ENCODE results near the gene ADAMTSL4. TPM values are rescaled to one million over a fixed set of nuclear protein-coding genes. Genes with fewer than 3 reads are reported as not detected.
"Not testable (repeated sequence)": the region's sequence is repeated elsewhere in the genome, so short reads cannot be mapped to it uniquely, and the experiment has no call there.

Gene ADAMTSL4
- total RNA-seq, 1 donor from 2014 or later, result 1.8 TPM

- no peaks in the 10 kb centered on the region for H3K27me3 Mint-ChIP-seq
These were observed 25.3 kb downstream of the ADAMTSL4 start for GRCh38 chr1:150574260-150575071.

GRCh38 chr1:150575072-150575489, 25.9 kb downstream of the ADAMTSL4 start:
- intact Hi-C loops (cut with micrococcal nuclease), result loop anchor here (5.0 kb wide), 1 partner anchor 122 kb away; the partner anchor contains the start of gene GOLPH3L
- peak overlapping the region; percentile 94 for H3K4me3 Mint-ChIP-seq
- H3K4me1 Mint-ChIP-seq, result peaks cover 38% of the 10 kb centered on the region
- peak overlapping the region; percentile 94 for H3K27ac Mint-ChIP-seq
- DNase-seq, result peak; percentile 55
- H3K36me3 Mint-ChIP-seq (ENCODE audit: low read depth), result peaks cover 86% of the 10 kb centered on the region
- H3K27me3 Mint-ChIP-seq, result no peaks in the 10 kb centered on the region
- no peaks in the 10 kb centered on the region for H3K9me3 Mint-ChIP-seq

More at GRCh38 chr1:150574260-150575071, 25.3 kb downstream of the ADAMTSL4 start:
- Mint-ChIP-seq H3K9me3 (no peaks in the 10 kb centered on the region), H3K27ac (peak overlapping the region; percentile 94), H3K36me3 (ENCODE audit: low read depth) (peaks cover 92% of the 10 kb centered on the region), H3K4me1 (peaks cover 43% of the 10 kb centered on the region), H3K4me3 (peak overlapping the region; percentile 94)
- DNase-seq, result peak; percentile 73
- intact Hi-C loops (cut with micrococcal nuclease), result loop anchor here (5.0 kb wide), 1 partner anchor 123 kb away; the partner anchor contains the start of gene GOLPH3L

GRCh38 chr1:150575518-150576366, 26.5 kb downstream of the ADAMTSL4 start:
- Mint-ChIP-seq H3K4me3 (peak overlapping the region; percentile 94), H3K27ac (peak overlapping the region; percentile 94), H3K36me3 (ENCODE audit: low read depth) (peaks cover 82% of the 10 kb centered on the region), H3K9me3 (no peaks in the 10 kb centered on the region), H3K27me3 (no peaks in the 10 kb centered on the region), H3K4me1 (peaks cover 38% of the 10 kb centered on the region)
- DNase-seq, result peak; percentile 73
- intact Hi-C loops (cut with micrococcal nuclease), result loop anchor here (5.0 kb wide), 1 partner anchor 122 kb away; the partner anchor contains the start of gene GOLPH3L

GRCh38 chr1:150576367-150576711, 27.1 kb downstream of the ADAMTSL4 start:
- H3K4me3 Mint-ChIP-seq, result peak overlapping the region; percentile 94
- H3K9me3 Mint-ChIP-seq, result no peaks in the 10 kb centered on the region
- intact Hi-C loops (cut with micrococcal nuclease), result loop anchor here (5.0 kb wide), 1 partner anchor 121 kb away; the partner anchor contains the start of gene GOLPH3L
- no peak for DNase-seq
- H3K36me3 Mint-ChIP-seq (ENCODE audit: low read depth), result peaks cover 76% of the 10 kb centered on the region
- H3K4me1 Mint-ChIP-seq, result peaks cover 36% of the 10 kb centered on the region
- H3K27me3 Mint-ChIP-seq, result no peaks in the 10 kb centered on the region
- peak overlapping the region; percentile 94 for H3K27ac Mint-ChIP-seq

- Mint-ChIP-seq H3K4me3 (peak overlapping the region; percentile 94), H3K27me3 (no peaks in the 10 kb centered on the region), H3K36me3 (ENCODE audit: low read depth) (peaks cover 72% of the 10 kb centered on the region), H3K9me3 (no peaks in the 10 kb centered on the region), H3K27ac (peak overlapping the region; percentile 91), H3K4me1 (peaks cover 36% of the 10 kb centered on the region)
- intact Hi-C loops (cut with micrococcal nuclease), result loop anchor here (5.0 kb wide), 1 partner anchor 120 kb away; the partner anchor contains the start of gene GOLPH3L
- peak; percentile 76 for DNase-seq
These were observed 27.8 kb downstream of the ADAMTSL4 start for GRCh38 chr1:150576794-150577556.

GRCh38 chr1:150577557-150578271, 28.5 kb downstream of the ADAMTSL4 start:
- Mint-ChIP-seq H3K4me1 (peaks cover 36% of the 10 kb centered on the region), H3K36me3 (ENCODE audit: low read depth) (peaks cover 65% of the 10 kb centered on the region), H3K27me3 (no peaks in the 10 kb centered on the region)

GRCh38 chr1:150578272-150579109, 29.3 kb downstream of the ADAMTSL4 start:
- peak; percentile 87 for DNase-seq
- H3K4me3 Mint-ChIP-seq, result peak overlapping the region; percentile 94
- H3K27ac Mint-ChIP-seq, result peak overlapping the region; percentile 91
- H3K4me1 Mint-ChIP-seq, result peaks cover 31% of the 10 kb centered on the region
- peaks cover 57% of the 10 kb centered on the region for H3K36me3 Mint-ChIP-seq (ENCODE audit: low read depth)
- no peaks in the 10 kb centered on the region for H3K27me3 Mint-ChIP-seq
- intact Hi-C loops (cut with micrococcal nuclease), result loop anchor here (1.0 to 5.0 kb wide), 6 partner anchors 10 to 119 kb away; partner anchors contain the start of genes ENSA and GOLPH3L
- no peaks in the 10 kb centered on the region for H3K9me3 Mint-ChIP-seq

More at GRCh38 chr1:150577557-150578271, 28.5 kb downstream of the ADAMTSL4 start:
- peak overlapping the region; percentile 94 for H3K4me3 Mint-ChIP-seq
- intact Hi-C loops (cut with micrococcal nuclease), result loop anchor here (1.0 to 5.0 kb wide), 5 partner anchors 9 to 120 kb away; partner anchors contain the start of genes ENSA and GOLPH3L
- H3K27ac Mint-ChIP-seq, result peak overlapping the region; percentile 91
- DNase-seq, result peak; percentile 81
- H3K9me3 Mint-ChIP-seq, result no peaks in the 10 kb centered on the region

GRCh38 chr1:150579110-150579944, 30.1 kb downstream of the ADAMTSL4 start, which contains the start of gene MCL1:
TSS of gene MCL1 (minus strand) at chr1:150579610. CDS start at chr1:150579530, 80 bp downstream.
- Mint-ChIP-seq H3K27ac (peak within 1 kb of the TSS; percentile 93), H3K4me1 (peaks cover 26% of the 10 kb centered on the region), H3K36me3 (ENCODE audit: low read depth) (peaks cover 52% of the 10 kb centered on the region), H3K9me3 (no peaks in the 10 kb centered on the region), H3K4me3 (peak within 1 kb of the TSS; percentile 94), H3K27me3 (no peaks in the 10 kb centered on the region)
- DNase-seq, result peak; percentile 98
- intact Hi-C loops (cut with micrococcal nuclease), result loop anchor here (1.0 to 5.0 kb wide), 4 partner anchors 32 to 118 kb away; partner anchors contain the start of genes ENSA and GOLPH3L

GRCh38 chr1:150579945-150580642, 30.9 kb downstream of the ADAMTSL4 start:
- peak; percentile 63 for DNase-seq
- no peaks in the 10 kb centered on the region for H3K9me3 Mint-ChIP-seq
- H3K36me3 Mint-ChIP-seq (ENCODE audit: low read depth), result peaks cover 46% of the 10 kb centered on the region
- intact Hi-C loops (cut with micrococcal nuclease), result loop anchor here (1.0 to 5.0 kb wide), 4 partner anchors 31 to 117 kb away; partner anchors contain the start of genes ENSA and GOLPH3L
- no peaks in the 10 kb centered on the region for H3K27me3 Mint-ChIP-seq
- H3K27ac Mint-ChIP-seq, result peak overlapping the region; percentile 93
- H3K4me1 Mint-ChIP-seq, result peaks cover 21% of the 10 kb centered on the region
- H3K4me3 Mint-ChIP-seq, result peak overlapping the region; percentile 88

- DNase-seq; H3K27me3 Mint-ChIP-seq; intact Hi-C loops (cut with micrococcal nuclease); H3K9me3 Mint-ChIP-seq: not testable (repeated sequence)
- H3K27ac Mint-ChIP-seq, result peak overlapping the region; percentile 93
- peaks cover 43% of the 10 kb centered on the region for H3K36me3 Mint-ChIP-seq (ENCODE audit: low read depth)
- peak overlapping the region; percentile 88 for H3K4me3 Mint-ChIP-seq
- peaks cover 22% of the 10 kb centered on the region for H3K4me1 Mint-ChIP-seq
These were observed 31.8 kb downstream of the ADAMTSL4 start for GRCh38 chr1:150580966-150581365.
